ENCODE results near the gene MTX3.

The MTX3 gene

DNA sequence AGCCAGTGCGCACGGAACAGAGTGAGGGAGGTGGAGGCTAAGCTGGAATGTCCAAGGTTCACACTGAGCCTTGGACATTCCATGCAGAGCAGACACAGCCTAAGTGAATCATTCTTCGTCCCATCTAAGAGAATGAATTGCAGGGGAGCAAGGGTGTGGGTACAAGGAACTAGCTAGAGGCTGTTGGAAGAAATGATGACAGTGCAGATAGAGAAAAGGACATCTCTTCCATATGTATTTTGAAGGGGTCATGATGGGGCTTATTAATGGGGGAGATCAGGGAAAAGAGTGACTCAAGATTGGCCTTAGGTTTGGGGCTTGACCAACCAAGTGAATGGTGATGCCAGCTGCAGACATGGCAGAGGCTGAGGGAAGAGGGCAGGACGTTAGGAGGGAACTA lies 59.2 kb downstream of the MTX3 start:
- no peak for ATAC-seq
- H3K27ac Mint-ChIP-seq = no peak overlapping the region
- H3K4me3 Mint-ChIP-seq = no peak overlapping the region
- H3K9me3 Mint-ChIP-seq = no peaks in the 10 kb centered on the region
- H3K36me3 Mint-ChIP-seq = no peaks in the 10 kb centered on the region
- no peak for DNase-seq (ENCODE audit: low spot score in 2 of 2)
- H3K4me1 Mint-ChIP-seq = no peaks in the 10 kb centered on the region

DNA sequence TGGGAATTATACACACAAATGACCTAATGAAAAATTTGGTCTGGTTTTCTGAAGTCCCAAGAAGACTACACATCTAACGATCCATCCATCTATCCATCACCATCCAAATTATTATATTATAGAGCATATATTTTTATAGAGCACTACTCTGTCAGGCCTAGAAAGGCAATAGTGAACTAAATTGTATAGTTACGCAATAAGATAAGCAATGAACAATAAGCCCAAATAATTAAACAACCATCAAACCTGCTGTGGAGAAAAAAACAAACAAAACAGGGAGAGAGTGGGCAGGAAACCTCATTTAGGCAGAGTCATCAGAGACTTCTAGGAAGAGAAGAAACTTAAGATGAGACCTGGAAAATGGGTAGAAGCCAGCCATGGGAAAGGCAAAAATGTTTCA lies 59.7 kb downstream of the MTX3 start:
- Mint-ChIP-seq H3K36me3 (no peaks in the 10 kb centered on the region), H3K4me1 (no peaks in the 10 kb centered on the region), H3K27ac (no peak overlapping the region), H3K4me3 (no peak overlapping the region), H3K9me3 (no peaks in the 10 kb centered on the region)
- ATAC-seq (no peak), DNase-seq (ENCODE audit: low spot score in 2 of 2) (no peak)

DNA sequence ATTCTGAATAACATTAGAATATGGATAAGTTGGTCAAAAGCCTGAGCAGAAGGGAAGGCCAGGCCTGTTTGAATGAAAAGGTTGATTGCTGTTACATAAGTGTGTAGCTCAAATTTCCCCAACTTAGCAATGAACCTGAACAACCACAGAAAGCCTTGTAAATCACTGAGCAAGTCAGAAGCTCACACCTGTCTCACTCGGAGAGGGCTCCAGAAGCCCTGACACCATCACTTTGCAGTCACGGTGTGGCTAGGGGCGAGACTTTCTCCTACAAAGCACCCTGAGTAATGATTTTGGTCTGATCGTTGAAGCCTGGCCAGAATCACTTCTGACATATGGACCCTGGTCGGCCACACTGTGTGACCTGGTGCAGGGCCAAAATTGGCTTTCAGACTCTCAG lies 62.0 kb downstream of the MTX3 start:
- H3K4me1 Mint-ChIP-seq = no peaks in the 10 kb centered on the region
- no peak overlapping the region for H3K4me3 Mint-ChIP-seq
- no peak for ATAC-seq
- no peaks in the 10 kb centered on the region for H3K36me3 Mint-ChIP-seq
- no peaks in the 10 kb centered on the region for H3K9me3 Mint-ChIP-seq
- no peak for DNase-seq (ENCODE audit: low spot score in 2 of 2)
- no peak overlapping the region for H3K27ac Mint-ChIP-seq
